ENCODE results near the gene FZD2.

FZD2 gene

DNA sequence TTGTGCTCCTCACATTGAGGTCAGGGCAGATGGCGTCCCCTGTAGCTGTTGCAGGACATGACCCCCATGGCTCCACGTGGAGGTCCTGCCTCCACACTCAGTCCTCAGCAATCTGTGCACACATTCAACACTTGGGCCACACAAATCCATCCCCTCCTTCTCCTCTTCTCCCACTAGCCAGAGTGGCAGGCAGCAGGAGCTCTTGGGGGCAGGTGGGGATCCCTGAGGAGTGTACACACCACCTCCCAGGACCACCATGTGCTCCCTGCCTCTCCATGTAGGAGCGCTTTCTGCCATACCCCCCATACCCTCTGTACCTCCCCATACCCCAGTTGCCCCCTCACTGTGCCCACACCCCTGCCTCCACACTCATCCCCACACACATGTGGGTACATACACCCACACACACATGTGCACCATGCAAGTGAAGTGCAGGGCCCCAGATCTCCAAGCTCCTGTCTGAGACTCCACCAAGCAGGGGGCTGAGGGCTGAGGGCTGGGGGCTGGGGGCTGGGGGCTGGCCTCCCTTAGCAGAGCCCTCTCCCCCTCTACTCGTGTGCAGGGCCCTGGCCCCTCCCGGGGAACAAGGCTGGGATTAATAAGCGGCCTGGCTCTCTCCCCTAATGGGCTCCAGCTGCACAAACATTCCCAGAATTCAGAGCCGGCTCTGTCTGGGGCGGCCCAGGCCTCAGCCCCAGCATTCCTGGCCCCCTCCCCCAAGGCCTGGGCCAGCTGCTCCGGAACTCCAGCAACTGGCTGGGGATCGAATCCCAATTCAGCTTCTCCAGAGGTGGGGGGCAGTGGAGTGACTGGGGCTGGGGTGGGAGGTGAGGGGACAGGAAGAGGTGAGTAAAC, 50.8 kb downstream of the FZD2 start:
- DNase-seq = peak; percentile 88

DNA sequence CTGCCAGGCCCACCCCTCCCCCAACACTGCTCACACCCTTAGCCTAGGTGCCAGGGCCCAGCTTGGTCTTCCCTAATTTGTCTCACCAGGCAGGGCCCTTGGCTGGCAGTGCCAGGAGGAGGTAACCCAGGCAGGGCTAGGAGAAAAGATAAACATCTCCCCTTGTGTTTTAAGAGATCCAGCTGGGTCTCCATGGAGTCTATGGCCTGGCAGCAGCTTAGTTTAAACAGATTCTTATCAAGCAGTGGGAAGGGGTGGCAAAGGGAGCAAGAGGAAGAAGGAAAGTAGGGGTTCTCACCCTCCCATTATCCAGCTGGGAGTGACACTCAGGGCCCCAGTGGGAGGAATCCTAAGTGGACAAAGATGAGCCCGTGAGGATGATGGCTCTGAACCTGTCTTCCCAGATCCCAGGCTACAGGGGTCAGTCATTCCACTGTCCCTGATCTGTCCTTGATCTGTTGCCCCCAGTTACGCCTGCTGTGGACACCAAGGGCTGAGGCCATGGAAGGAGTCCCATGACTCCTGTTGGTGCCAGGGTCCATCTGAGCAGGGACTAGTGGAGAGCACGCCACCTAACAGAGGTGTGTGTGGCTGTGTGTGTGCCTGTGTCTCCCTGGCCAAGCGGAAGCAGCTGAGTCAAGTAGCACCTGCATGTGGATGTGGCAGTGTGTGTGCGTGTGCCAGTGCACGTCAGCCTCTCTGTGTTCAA, 51.6 kb downstream of the FZD2 start:
- no peak for DNase-seq

GRCh38 chr17:44610331-44610730, 53.0 kb downstream of the FZD2 start:
- DNase-seq = no peak
